ENCODE data around the gene BRSK2.
"Not testable (repeated sequence)": the region's sequence is repeated elsewhere in the genome, so short reads cannot be mapped to it uniquely, and the experiment has no call there.

BRSK2 gene

DNA sequence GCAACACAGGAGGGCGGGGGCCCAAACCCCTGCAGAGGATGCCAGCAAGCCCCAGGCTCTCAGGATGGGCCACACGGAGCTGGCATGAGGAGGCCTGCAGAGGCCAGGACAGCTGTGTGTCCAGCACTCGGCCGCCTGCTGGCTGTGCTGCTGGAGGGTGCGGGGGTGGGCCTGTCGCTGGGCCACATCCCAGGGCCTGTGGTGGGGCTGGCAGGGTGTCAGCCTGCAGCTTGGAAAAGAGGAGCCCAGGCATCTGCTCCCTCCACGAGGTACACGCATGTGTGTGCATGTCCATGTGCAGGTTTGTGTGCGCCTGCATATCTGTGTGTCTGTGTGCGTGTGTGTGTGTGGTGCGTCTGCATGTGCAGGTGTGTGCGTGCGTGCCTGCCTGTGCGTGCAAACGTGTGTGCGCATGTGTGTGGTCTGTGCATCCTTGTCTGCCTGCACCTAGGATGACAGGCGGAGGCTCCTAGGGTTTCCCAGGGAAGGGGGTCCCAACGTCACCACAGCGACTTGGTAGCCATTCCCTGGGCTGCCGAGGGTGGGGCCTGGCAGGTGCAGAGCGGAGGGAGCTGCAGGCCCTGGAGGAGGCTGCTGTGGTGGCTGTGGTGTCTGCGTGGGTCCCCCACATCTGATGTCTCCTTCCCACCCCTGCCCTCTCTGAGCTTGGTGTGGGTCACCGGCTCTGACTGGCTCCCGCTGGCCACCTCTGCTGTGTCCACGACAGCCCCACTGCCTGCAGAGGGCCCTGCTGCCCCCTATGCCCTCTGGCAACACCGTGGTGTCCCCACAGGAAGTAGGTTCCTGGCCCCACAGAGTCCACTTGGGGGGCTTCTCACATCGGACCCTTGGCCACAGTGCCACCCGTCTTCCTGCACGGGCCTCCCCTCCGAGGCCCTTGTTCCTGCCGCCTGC is 17.1 kb downstream of the BRSK2 start:
- no peak overlapping the region for H3K4me3 ChIP-seq (ENCODE audit: control insufficient read depth, low read depth, low read length)
- no peak for DNase-seq (ENCODE audit: low read depth)
- TF ChIP-seq, protein P1, sequence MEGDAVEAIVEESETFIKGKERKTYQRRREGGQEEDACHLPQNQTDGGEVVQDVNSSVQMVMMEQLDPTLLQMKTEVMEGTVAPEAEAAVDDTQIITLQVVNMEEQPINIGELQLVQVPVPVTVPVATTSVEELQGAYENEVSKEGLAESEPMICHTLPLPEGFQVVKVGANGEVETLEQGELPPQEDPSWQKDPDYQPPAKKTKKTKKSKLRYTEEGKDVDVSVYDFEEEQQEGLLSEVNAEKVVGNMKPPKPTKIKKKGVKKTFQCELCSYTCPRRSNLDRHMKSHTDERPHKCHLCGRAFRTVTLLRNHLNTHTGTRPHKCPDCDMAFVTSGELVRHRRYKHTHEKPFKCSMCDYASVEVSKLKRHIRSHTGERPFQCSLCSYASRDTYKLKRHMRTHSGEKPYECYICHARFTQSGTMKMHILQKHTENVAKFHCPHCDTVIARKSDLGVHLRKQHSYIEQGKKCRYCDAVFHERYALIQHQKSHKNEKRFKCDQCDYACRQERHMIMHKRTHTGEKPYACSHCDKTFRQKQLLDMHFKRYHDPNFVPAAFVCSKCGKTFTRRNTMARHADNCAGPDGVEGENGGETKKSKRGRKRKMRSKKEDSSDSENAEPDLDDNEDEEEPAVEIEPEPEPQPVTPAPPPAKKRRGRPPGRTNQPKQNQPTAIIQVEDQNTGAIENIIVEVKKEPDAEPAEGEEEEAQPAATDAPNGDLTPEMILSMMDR (IDR thresholded peaks at IDR 0.05; ENCODE audit: control insufficient read depth, insufficient read depth, low read depth, low read length, missing control alignments): no peak

DNA sequence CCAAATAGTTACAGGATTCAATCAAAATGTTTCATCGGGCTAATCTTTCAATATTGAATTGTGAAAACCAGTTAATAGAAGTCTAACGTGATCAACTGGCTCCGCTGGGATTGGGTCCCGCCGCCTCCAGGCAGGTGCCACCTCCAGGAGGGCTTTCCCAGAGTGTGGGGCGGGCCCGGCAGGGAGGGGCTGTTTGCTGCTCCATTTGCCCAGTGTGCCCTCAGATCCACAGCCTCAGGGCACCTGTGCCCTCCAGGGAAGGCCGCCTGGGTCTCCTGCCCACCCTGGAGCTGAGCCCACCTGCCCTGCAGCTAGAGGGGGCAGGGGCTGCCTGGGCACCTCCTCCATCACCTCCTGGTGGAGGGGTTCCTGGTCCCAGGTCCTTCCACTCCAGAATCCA is 17.9 kb downstream of the BRSK2 start:
- TF ChIP-seq, protein P1 (IDR thresholded peaks at IDR 0.05; ENCODE audit: control insufficient read depth, insufficient read depth, low read depth, low read length, missing control alignments): no peak
- DNase-seq (ENCODE audit: low read depth): no peak
- H3K4me3 ChIP-seq (ENCODE audit: control insufficient read depth, low read depth, low read length): no peak overlapping the region

DNA sequence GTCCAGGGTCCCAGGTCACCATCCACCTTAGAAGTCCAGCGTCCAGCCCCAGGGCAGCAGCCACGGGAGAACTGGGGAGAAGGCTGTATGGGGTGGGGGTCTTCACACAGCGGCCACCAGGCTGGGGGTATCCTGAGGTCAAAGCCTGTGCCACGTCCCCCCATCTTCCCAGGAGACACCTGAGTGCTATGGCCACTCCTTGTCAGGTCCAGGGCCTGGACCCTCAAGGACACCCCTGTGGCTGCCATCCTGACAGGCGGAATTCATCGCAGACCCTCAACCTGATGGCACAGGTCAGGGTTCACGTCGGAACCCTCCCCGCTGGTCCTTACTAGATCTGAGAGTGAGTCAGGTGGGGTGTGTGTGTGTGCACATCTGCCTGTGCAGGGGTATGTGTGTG is 18.6 kb downstream of the BRSK2 start:
- DNase-seq (ENCODE audit: low read depth): no peak
- TF ChIP-seq, protein P1 (IDR thresholded peaks at IDR 0.05; ENCODE audit: control insufficient read depth, insufficient read depth, low read depth, low read length, missing control alignments): no peak

DNA sequence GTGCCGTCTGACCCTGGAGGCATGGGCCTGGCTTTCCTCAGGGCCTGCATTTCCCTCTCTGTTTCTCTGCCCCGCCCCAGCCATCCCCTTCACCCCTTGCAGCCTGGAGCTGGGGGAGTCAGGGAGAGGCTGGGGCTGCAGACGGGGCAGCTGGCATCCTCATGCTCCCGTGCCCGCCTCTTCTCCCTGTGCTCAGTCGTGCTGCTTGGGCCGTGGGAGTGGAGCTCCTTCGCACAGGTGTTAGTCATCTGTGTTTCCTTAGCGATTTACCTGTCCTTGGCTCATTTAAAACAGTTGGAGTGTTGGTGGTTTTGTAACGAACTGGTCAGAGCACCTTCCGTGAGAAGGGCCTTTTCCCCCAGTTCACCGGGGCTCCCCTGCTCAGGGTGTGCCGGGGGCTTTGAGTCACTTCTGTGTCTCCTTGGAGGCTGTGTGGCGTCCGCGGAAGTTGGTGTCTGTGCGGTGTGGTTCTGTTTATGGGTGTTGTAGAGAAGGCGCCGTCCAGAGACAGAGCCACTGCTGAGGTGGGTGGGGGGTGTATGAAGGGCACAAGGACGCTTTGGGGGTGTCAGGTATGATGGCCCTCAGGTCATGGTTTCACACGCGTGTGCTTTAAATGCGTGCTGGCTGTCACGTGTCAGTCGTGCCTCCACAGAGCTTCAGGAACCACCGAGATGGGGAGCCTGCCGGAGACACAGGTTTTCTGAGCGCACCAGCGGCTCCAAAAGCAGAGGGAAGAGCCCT is 19.5 kb downstream of the BRSK2 start:
- no peak for DNase-seq (ENCODE audit: low read depth)
- no peak overlapping the region for H3K4me3 ChIP-seq (ENCODE audit: control insufficient read depth, low read depth, low read length)
- TF ChIP-seq, protein P1 (IDR thresholded peaks at IDR 0.05; ENCODE audit: control insufficient read depth, insufficient read depth, low read depth, low read length, missing control alignments): no peak

More for the DNA sequence above, 18.6 kb downstream of the BRSK2 start:
- no peak overlapping the region for H3K4me3 ChIP-seq (ENCODE audit: control insufficient read depth, low read depth, low read length)

DNA sequence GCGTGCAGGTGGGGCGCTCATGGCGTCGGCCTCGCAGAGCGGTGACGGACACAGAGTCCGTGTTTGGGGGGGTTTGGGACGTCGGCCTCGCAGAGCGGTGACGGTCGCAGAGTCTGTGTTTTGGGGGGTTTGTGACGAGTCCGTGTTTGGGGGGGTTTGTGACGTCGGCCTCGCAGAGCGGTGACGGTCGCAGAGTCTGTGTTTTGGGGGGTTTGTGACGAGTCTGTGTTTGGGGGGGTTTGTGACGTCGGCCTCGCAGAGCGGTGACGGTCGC is 20.1 kb downstream of the BRSK2 start:
- DNase-seq (ENCODE audit: low read depth); H3K4me3 ChIP-seq (ENCODE audit: control insufficient read depth, low read depth, low read length): not testable (repeated sequence)

DNA sequence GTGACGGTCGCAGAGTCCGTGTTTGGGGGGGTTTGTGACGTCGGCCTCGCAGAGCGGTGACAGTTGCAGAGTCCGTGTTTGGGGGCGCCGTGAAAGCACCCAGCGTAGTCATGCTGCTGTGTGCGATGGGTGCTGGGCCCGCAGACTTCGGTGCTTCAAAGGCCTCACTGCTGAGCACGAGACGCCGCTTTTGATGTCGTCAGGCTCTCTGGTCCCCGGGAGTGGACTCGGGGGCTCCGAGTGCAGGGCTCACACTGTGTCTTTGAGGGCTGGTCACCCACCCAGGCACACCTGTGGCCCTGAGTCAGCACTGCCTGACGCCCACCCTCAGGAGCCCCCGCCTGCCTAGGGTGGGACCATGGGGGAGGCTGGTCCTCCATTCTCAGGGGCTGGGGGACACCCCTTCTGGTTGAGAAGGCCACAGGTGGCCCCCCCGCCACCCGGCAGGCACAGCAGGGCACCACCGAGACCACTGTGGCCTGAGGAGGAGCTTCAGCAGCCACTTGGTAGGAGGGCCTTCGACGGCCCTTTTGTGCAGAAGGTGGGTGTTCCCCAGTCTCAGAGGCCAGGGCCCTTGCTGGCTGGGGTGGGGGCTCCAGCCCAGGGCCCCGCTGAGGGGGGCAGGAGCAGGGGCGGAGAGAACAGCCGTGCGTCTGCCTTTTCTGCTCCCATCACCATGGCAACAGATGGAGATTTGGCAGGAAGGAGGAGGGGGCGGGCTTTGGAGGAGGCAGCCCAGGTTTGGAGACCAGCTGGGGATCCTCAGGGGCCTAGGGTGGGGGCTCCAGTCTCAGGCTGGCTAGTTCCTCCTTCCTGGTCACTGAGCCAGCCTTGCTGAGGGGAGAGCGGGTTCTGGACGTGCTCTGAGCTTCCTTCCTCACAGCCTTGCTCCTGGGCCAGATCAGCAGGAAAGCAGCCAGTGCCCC is 20.9 kb downstream of the BRSK2 start:
- H3K4me3 ChIP-seq (ENCODE audit: control insufficient read depth, low read depth, low read length): no peak overlapping the region
- no peak for DNase-seq (ENCODE audit: low read depth)
- TF ChIP-seq, protein P1 (IDR thresholded peaks at IDR 0.05; ENCODE audit: control insufficient read depth, insufficient read depth, low read depth, low read length, missing control alignments): no peak
